ENCODE results near the gene GDPD5. TPM values are rescaled to one million over a fixed set of nuclear protein-coding genes. Genes with fewer than 3 reads are reported as not detected.

The GDPD5 gene
- total RNA-seq, 1 experiment from 2014 or later = 12.2 TPM

GRCh38 chr11:75473684-75474083, 52.1 kb downstream of the GDPD5 start:
- no peak for DNase-seq (ENCODE audit: low spot score)
- TF ChIP-seq SMAD4 (CRISPR knock-in tag; IDR thresholded peaks at IDR 0.05) (no peak), SMAD3 (CRISPR knock-in tag; IDR thresholded peaks at IDR 0.05; ENCODE audit: borderline replicate concordance) (no peak), ARID4B (CRISPR knock-in tag; IDR thresholded peaks at IDR 0.05; ENCODE audit: borderline replicate concordance) (no peak), GRHL2 (CRISPR knock-in tag; IDR thresholded peaks at IDR 0.05; ENCODE audit: insufficient replicate concordance, severe bottlenecking) (no peak), FOXP1 (CRISPR knock-in tag; IDR thresholded peaks at IDR 0.05; ENCODE audit: borderline replicate concordance) (no peak), CDX4 (CRISPR knock-in tag; IDR thresholded peaks at IDR 0.05; ENCODE audit: borderline replicate concordance) (no peak), STAT6 (CRISPR knock-in tag; conservative IDR thresholded peaks at IDR 0.05; ENCODE audit: low read depth) (no peak), ESRRA (CRISPR knock-in tag; IDR thresholded peaks at IDR 0.05; ENCODE audit: borderline replicate concordance) (no peak), ZNF425 (CRISPR knock-in tag; conservative IDR thresholded peaks at IDR 0.05) (no peak), ZNF423 (CRISPR knock-in tag; IDR thresholded peaks at IDR 0.05) (no peak), ZNF219 (CRISPR knock-in tag; IDR thresholded peaks at IDR 0.05; ENCODE audit: borderline replicate concordance) (no peak), MYBL2 (CRISPR knock-in tag; IDR thresholded peaks at IDR 0.05) (no peak), CREB1 (CRISPR knock-in tag; IDR thresholded peaks at IDR 0.05) (no peak)
- ATAC-seq = no peak
- ChIA-PET CTCF (interaction anchor here (0.8 to 4.8 kb wide), 2 partner anchors 22 to 48 kb away, joined by 3 to 34 read pairs; no protein-coding TSS in a partner anchor), POLR2A (no interaction called here)
- Mint-ChIP-seq H3K27me3 (ENCODE audit: low read depth) (no peaks in the 10 kb centered on the region; the same call in 1 of the 2 replicates), H3K27ac (0 out of 2 replicates have a peak overlapping the region, but pooled peaks have one; percentile 21), H3K4me1 (peaks cover 26% of the 10 kb centered on the region), H3K36me3 (no peaks in the 10 kb centered on the region), H3K9me3 (no peaks in the 10 kb centered on the region), H3K4me3 (no peak overlapping the region)

- no peaks in the 10 kb centered on the region; the same call in 1 of the 2 replicates for H3K27me3 Mint-ChIP-seq (ENCODE audit: low read depth)
- ATAC-seq (no peak), DNase-seq (ENCODE audit: low spot score) (no peak)
- no peak overlapping the region for H3K4me3 Mint-ChIP-seq
- H3K9me3 Mint-ChIP-seq = no peaks in the 10 kb centered on the region
- H3K4me1 Mint-ChIP-seq = peaks cover 33% of the 10 kb centered on the region
- CTCF ChIA-PET = interaction anchor here (1.0 to 5.0 kb wide), 5 partner anchors 18 to 53 kb away, joined by 3 to 29 read pairs (median 3); no protein-coding TSS in a partner anchor
- H3K27ac Mint-ChIP-seq = no peak overlapping the region
- POLR2A ChIA-PET = no interaction called here
- no peaks in the 10 kb centered on the region for H3K36me3 Mint-ChIP-seq
- no peak for TF ChIP-seq NFATC4 (CRISPR knock-in tag; IDR thresholded peaks at IDR 0.05)
- TF ChIP-seq ZNF532 (CRISPR knock-in tag; IDR thresholded peaks at IDR 0.05; ENCODE audit: borderline replicate concordance) = no peak
- TF ChIP-seq PRRX2 (CRISPR knock-in tag; IDR thresholded peaks at IDR 0.05) = no peak
- TF ChIP-seq SOX15 (CRISPR knock-in tag; IDR thresholded peaks at IDR 0.05) = no peak
Observed at GRCh38 chr11:75472081-75472732, 53.5 kb downstream of the GDPD5 start.
